HG03442 (cell line): ENCODE measurements around the gene SLC2A4.

Source experiments
- ATAC-seq: cut with Tn5 transposase; IDR thresholded peaks from one replicate; pipeline ENCODE4 v1.9.1; 2021; ENCODE audit warnings: mild to moderate bottlenecking, moderate library complexity; ENCODE audit not compliant: unreplicated experiment

SLC2A4 gene

GRCh38 chr17:7263801-7264078 is 17.8 kb upstream of the SLC2A4 start:
- no peak for ATAC-seq

- ATAC-seq, result no peak
These were observed 14.7 kb upstream of the SLC2A4 start for GRCh38 chr17:7266784-7267183.

GRCh38 chr17:7279448-7279847 is 2.1 kb upstream of the SLC2A4 start:
- ATAC-seq, result no peak

GRCh38 chr17:7280519-7281073 is 922 bp upstream of the SLC2A4 start:
- peak; percentile 57 for ATAC-seq

- no peak for ATAC-seq
These were observed 634 bp downstream of the SLC2A4 start for GRCh38 chr17:7281953-7282751.

GRCh38 chr17:7282752-7283321 is 1.3 kb downstream of the SLC2A4 start:
- ATAC-seq, result no peak

- ATAC-seq, result no peak
These were observed 2.1 kb downstream of the SLC2A4 start for GRCh38 chr17:7283471-7284216.

GRCh38 chr17:7284911-7285310 is 3.4 kb downstream of the SLC2A4 start:
- ATAC-seq, result no peak

GRCh38 chr17:7285679-7286078 is 4.2 kb downstream of the SLC2A4 start:
- no peak for ATAC-seq

- ATAC-seq, result no peak
These were observed 7.9 kb downstream of the SLC2A4 start for GRCh38 chr17:7289256-7290032.

GRCh38 chr17:7290166-7290565 is 8.6 kb downstream of the SLC2A4 start:
- no peak for ATAC-seq

GRCh38 chr17:7290685-7291084 is 9.2 kb downstream of the SLC2A4 start:
- ATAC-seq, result no peak

- ATAC-seq, result no peak
These were observed 10.7 kb downstream of the SLC2A4 start for GRCh38 chr17:7292194-7292593.

GRCh38 chr17:7292729-7293128 is 11.2 kb downstream of the SLC2A4 start:
- no peak for ATAC-seq

- no peak for ATAC-seq
These were observed 11.6 kb downstream of the SLC2A4 start for GRCh38 chr17:7293159-7293558.

- ATAC-seq, result no peak
These were observed 12.5 kb downstream of the SLC2A4 start for GRCh38 chr17:7293816-7294613.

GRCh38 chr17:7294614-7295153 is 13.2 kb downstream of the SLC2A4 start, which contains the start of gene YBX2:
Gene YBX2, minus strand, starts transcription at chr17:7294639. Its CDS starts 139 bp downstream, at chr17:7294500.
- no peak for ATAC-seq

GRCh38 chr17:7295230-7296180 is 14.0 kb downstream of the SLC2A4 start:
- no peak for ATAC-seq
